Articular chondrocyte of knee joint (primary cell): Measurements from ENCODE around the gene SGCG. TPM values are rescaled to one million over a fixed set of nuclear protein-coding genes. Genes with fewer than 3 reads are reported as not detected.

ENCODE experiments used
- small RNA-seq: library from RNA; depleted of rRNA; stranded (forward); fragments of <200 nt; gene quantifications from one replicate; pipeline ENCODE3, GENCODE V24; 2012
- total RNA-seq: library from RNA; depleted of rRNA; stranded (reverse); fragments of >200 nt; gene quantifications from 2 replicates; pipeline ENCODE4 v1.2.3, GENCODE V29; 2012

The SGCG gene, protein sequence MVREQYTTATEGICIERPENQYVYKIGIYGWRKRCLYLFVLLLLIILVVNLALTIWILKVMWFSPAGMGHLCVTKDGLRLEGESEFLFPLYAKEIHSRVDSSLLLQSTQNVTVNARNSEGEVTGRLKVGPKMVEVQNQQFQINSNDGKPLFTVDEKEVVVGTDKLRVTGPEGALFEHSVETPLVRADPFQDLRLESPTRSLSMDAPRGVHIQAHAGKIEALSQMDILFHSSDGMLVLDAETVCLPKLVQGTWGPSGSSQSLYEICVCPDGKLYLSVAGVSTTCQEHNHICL
- 0.13 TPM in 1 of 2 replicates, not detected in the other for total RNA-seq

DNA sequence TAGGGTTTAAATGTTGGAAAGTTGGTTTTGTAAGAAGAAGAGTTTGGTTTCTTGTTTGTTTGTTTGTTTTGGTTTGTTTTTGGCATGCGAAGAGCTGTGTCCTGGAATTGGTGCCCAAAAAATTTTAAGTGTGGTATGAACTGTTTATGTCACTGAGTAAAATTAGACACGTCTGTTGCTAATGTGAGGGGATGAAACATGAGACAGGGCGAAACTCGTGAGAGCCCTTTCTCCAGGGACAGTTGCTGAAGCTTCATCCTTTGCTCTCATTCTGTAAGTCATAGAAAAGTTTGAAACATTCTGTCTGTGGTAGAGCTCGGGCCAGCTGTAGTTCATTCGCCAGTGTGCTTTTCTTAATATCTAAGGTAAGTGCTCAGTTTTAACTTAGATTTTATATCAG is at the start of gene SGCG:
Gene SGCG, plus strand, starts transcription at position 269 of the 400 bp plus-strand sequence. CDS start 22,716 bp downstream, outside the sequence.

Small RNA genes within 50 kb of the gene (small RNA-seq; reads per million reads assigned to genes)
- gene RNU6-58P (not detected), gene RNY3P4 (not detected)
